Measurements from ENCODE around the gene TFR2.

DNA sequence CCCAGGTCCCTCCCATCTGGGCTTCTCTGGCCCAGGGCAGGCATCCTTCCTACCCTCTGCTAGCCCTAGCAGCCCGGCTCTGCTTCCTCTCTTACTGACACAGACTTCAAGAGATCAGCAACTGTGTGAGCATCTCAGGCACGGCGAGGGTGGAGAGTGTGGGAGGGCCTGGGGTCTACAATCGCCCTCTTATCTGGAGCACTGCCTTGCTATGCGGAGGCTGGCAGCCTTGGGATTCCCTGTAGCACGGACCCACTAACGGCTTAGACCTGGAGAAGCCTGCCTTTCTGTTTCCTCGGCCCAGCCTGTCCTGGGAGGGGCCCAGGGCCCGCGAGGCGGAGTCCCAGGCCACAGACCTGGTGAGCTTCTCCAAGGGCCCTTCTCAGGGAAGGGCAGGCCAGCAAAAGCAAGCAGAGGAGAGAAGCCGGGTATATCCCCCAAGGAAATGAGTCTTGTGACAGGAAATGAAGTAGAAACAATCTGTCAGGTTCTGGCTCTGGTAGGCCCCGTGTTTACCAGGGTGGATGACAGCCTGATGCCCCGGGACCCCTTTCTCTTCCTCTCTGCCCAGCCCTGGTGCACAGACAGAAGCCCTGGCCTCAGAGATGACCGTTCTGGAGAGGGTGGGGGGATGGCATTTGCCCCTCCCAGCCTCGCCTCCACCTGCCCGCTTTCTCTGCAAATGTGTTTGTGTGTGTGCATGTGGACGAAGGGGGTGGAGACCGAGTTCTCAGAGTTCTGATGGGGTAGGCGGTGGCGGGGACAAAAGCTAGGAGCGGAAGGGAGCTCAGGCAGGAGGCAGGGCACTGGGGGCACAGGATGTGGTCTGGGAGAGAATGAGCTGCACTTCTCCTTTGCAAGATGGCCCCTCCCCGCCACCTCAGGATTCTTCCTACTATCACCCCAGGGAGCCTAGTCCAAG, 58.0 kb downstream of the TFR2 start:
- TF ChIP-seq POLR2A (IDR thresholded peaks at IDR 0.05) (no peak), CTCF (IDR thresholded peaks at IDR 0.05) (no peak)
